ENCODE measurements around the gene HES1. TPM values are rescaled to one million over a fixed set of nuclear protein-coding genes. Genes with fewer than 3 reads are reported as not detected.

The HES1 gene
- total and polyA plus RNA-seq, 10 of the 15 experiments (the other 5 are each of a cell fraction or from before 2014, with no cell fraction given): 0.46 to 5.3 (median 2.3) TPM

GRCh38 chr3:194134231-194134756 is 1.7 kb upstream of the HES1 start (continued):
- TF ChIP-seq ETV6 (conservative IDR thresholded peaks at IDR 0.05 in 1 of 2, IDR thresholded peaks at IDR 0.05 in 1 of 2; ENCODE audit: borderline replicate concordance in 1 of 2, low read depth in 1 of 2) (no peak), PML (IDR thresholded peaks at IDR 0.05; ENCODE audit: low read length) (no peak), FOXK2 (IDR thresholded peaks at IDR 0.05) (no peak), CHD4 (IDR thresholded peaks at IDR 0.05) (no peak), ZNF592 (IDR thresholded peaks at IDR 0.05) (no peak), IRF4 (IDR thresholded peaks at IDR 0.05; ENCODE audit: low read depth, low read length) (no peak), DPF2 (IDR thresholded peaks at IDR 0.05) (peak; percentile 67), NFXL1 (IDR thresholded peaks at IDR 0.05; ENCODE audit: borderline replicate concordance) (no peak), JUND (IDR thresholded peaks at IDR 0.05; ENCODE audit: low read depth, low read length) (no peak), GATAD2B (conservative IDR thresholded peaks at IDR 0.05; ENCODE audit: low read depth) (peak; percentile 72), USF1 (IDR thresholded peaks at IDR 0.05; ENCODE audit: borderline replicate concordance, extremely low read length, insufficient read depth, low read depth, low read length) (no peak), MLLT1 (IDR thresholded peaks at IDR 0.05) (no peak), NRF1 (conservative IDR thresholded peaks at IDR 0.05; ENCODE audit: low read depth, low read length) (no peak), CEBPB (IDR thresholded peaks at IDR 0.05; ENCODE audit: borderline replicate concordance in 1 of 2, low read depth in 2 of 2, low read length in 2 of 2) (no peak), NBN (IDR thresholded peaks at IDR 0.05) (no peak), SMAD1 (IDR thresholded peaks at IDR 0.05; ENCODE audit: low read depth, partially characterized antibody) (no peak), EED (IDR thresholded peaks at IDR 0.05; ENCODE audit: low read depth) (peak; percentile 55; the same call in 1 of the 2 replicates), SREBF2 (IDR thresholded peaks at IDR 0.05; ENCODE audit: low read length) (no peak), PBX3 (IDR thresholded peaks at IDR 0.05; ENCODE audit: insufficient replicate concordance, low read depth, low read length) (no peak), TBL1XR1 (IDR thresholded peaks at IDR 0.05; ENCODE audit: low read depth, low read length) (peak; percentile 48; the same call in 1 of the 2 replicates), CREB1 (IDR thresholded peaks at IDR 0.05; ENCODE audit: low read depth) (no peak), SMC3 (IDR thresholded peaks at IDR 0.05; ENCODE audit: borderline replicate concordance, low read length) (no peak), STAT1 (conservative IDR thresholded peaks at IDR 0.05) (no peak)

Measured in GM12878 (cell line).